GM19193 (cell line): ENCODE data around the gene SH3PXD2A.

Source experiments
- POLR2A ChIP-seq: IDR thresholded peaks from 4 replicates; pipeline ENCODE4 v1.6.1; 2011; ENCODE audit not compliant: insufficient read depth, insufficient read length; ENCODE audit errors: extremely low read depth

The SH3PXD2A gene

GRCh38 chr10:103648636-103649532 lies 206.5 kb downstream of the SH3PXD2A start:
- TF ChIP-seq POLR2A: no peak

- TF ChIP-seq POLR2A: no peak
Measured at GRCh38 chr10:103648251-103648635, 207.1 kb downstream of the SH3PXD2A start.

GRCh38 chr10:103646304-103646703 lies 209.1 kb downstream of the SH3PXD2A start:
- no peak for TF ChIP-seq POLR2A

- no peak for TF ChIP-seq POLR2A
Measured at GRCh38 chr10:103645141-103646054, 210.0 kb downstream of the SH3PXD2A start.

- no peak for TF ChIP-seq POLR2A
Measured at GRCh38 chr10:103643381-103643780, 212.0 kb downstream of the SH3PXD2A start.

GRCh38 chr10:103641326-103641725 lies 214.1 kb downstream of the SH3PXD2A start:
- TF ChIP-seq POLR2A: no peak

GRCh38 chr10:103640436-103641181 lies 214.8 kb downstream of the SH3PXD2A start:
- TF ChIP-seq POLR2A: no peak

- no peak for TF ChIP-seq POLR2A
Measured at GRCh38 chr10:103638948-103639347, 216.4 kb downstream of the SH3PXD2A start.

GRCh38 chr10:103637927-103638557 lies 217.3 kb downstream of the SH3PXD2A start:
- no peak for TF ChIP-seq POLR2A

- TF ChIP-seq POLR2A: no peak
Measured at GRCh38 chr10:103637011-103637410, 218.4 kb downstream of the SH3PXD2A start.

GRCh38 chr10:103636492-103636891 lies 218.9 kb downstream of the SH3PXD2A start:
- no peak for TF ChIP-seq POLR2A

- TF ChIP-seq POLR2A: no peak
Measured at GRCh38 chr10:103635580-103635979, 219.8 kb downstream of the SH3PXD2A start.

- no peak for TF ChIP-seq POLR2A
Measured at GRCh38 chr10:103633846-103634245, 221.5 kb downstream of the SH3PXD2A start.

- no peak for TF ChIP-seq POLR2A
Measured at GRCh38 chr10:103632247-103632642, 223.1 kb downstream of the SH3PXD2A start.
